ENCODE results near the gene SLC40A1.
A peak's percentile ranks its signal among the peaks of the same experiment; 100 is the strongest.
"Not testable (repeated sequence)": the region's sequence is repeated elsewhere in the genome, so short reads cannot be mapped to it uniquely, and the experiment has no call there.

SLC40A1 gene

GRCh38 chr2:189580658-189581353 lies at the start of gene SLC40A1:
Gene SLC40A1 (minus strand): TSS chr2:189580786. CDS start chr2:189580460, 326 bp downstream.
- peak; percentile 77 for DNase-seq

GRCh38 chr2:189629531-189630453 lies 49.2 kb upstream of the SLC40A1 start:
- DNase-seq, result no peak

GRCh38 chr2:189628817-189629530 lies 48.4 kb upstream of the SLC40A1 start:
- DNase-seq, result no peak

GRCh38 chr2:189627789-189628188 lies 47.2 kb upstream of the SLC40A1 start:
- DNase-seq, result no peak

GRCh38 chr2:189625636-189626035 lies 45.0 kb upstream of the SLC40A1 start:
- DNase-seq, result no peak

DNA sequence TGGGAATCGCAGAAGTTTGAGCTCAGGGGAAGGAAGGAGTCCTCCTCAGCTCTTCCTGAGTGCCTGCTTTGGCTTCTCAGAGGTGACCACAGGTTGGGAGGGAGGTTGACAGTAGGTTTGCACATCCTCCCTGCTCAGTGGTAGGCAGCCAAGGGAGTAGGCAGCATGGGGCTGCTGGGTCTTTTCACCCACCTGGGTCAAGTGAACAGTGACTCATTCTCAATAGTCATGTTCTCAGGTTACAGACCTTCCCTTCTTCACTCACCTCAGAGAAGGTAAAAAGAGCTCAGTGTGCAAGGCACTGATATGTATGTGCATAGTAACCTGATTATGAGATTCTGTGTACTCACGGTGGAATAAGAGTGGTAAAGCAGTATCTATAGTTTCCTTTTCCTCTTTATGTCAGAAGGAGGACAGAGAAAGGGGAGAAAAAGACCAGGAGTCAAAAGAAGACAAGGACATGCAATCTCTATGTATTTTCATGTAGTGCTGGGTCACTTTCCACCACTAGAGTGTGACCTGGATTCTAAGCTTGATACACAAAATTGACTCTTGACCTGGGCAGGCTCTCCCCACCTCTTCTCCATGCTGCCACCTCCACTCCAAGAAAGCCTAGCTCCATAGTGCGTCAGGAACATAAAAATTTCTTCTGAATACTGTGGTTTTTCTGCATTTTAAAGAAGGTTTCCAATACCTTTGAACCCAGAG lies 44.2 kb upstream of the SLC40A1 start:
- DNase-seq, result no peak

DNA sequence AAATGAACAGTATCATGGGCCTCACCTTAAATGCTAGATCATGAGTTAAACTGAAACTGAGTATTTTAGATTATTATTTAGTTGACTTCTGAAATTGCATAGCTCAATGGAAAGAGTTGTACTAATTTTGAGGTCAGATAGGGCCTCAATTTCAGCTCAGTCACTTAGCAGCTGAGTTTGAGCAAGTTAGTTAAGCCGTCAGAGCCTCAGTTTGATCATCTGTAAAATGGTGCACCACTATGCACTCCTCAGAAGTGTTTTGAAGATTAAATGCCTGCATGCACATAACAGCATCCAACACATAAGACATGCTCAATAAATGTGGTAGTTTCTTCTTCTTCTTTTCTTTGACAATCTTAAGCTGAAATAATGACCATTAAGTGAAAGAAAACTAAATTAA lies 42.5 kb upstream of the SLC40A1 start:
- no peak for DNase-seq

DNA sequence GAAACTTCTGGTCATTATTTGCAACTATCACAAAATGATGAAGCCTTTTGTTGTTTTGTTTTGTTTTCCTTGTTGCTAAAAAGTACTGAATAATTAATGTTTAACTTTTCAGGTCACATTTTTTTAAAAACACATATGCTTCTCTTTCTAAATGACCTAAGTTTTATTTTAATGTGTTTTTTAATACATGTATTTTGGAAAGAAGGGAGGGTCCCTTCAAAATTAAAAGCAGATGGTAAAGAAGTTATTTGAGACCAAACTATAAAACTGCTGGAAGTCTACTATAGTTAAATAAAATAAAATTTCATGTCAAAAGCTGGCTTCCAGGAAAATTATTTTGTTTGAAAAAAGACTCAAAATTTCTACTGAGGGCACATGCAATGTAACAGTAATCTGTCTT lies 41.2 kb upstream of the SLC40A1 start:
- DNase-seq, result no peak

- DNase-seq, result no peak
Measured at GRCh38 chr2:189618197-189618596, 37.6 kb upstream of the SLC40A1 start.

DNA sequence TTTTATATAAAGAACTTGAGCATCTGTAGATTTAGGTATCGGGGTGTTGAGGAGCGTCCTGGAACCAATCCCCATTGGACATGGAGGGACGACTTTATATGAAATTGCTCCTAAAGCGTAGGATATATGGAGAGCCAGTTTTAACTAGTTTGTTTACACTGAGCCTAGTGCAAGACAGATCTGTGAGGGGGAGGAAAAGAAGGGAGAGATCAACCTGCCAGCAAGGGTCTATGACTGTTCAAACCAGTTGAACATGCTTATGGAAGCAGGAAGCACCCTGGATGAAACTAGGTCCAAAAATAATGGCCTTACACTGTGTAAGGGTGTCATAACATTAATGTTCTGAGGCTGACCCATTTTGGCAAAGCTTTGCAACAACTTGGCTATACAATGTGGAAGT lies 34.0 kb upstream of the SLC40A1 start:
- DNase-seq, result no peak

DNA sequence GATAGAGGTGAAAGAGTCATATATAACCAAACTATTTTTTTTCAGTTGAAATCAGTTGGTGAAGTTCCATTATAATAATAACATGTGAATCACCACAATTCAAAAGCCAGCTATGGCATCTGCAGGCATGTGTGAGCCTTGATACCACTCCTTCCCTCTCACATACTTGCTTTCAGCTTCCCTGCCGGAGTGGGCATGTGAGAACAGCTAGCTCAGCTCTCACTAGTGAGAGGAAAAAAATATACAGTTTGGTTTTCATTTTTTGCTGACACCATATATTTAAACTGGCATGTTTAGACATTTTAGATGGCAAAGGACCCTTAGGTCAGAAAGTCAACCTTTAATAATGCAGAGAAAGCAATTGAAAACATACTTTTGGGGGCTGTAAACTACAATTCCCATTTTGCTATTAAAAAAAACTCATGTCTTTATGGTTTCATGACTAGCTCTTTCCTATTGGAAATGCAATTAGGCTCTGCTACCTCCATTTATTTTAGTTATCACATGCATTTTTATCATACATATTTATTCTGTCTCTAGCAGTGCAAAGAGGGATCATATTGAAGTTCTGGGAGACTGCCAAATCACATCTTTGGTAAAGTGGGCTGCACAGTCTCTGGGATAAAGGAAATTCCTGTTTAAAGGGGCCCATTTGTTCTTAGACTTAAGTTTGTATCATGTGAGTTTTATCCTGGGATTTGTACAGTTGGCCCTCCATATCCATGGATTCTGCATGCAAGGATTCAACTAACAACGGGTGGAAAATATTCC lies 33.2 kb upstream of the SLC40A1 start:
- DNase-seq, result no peak

- DNase-seq, result no peak
Measured at GRCh38 chr2:189613077-189613636, 32.6 kb upstream of the SLC40A1 start.

DNA sequence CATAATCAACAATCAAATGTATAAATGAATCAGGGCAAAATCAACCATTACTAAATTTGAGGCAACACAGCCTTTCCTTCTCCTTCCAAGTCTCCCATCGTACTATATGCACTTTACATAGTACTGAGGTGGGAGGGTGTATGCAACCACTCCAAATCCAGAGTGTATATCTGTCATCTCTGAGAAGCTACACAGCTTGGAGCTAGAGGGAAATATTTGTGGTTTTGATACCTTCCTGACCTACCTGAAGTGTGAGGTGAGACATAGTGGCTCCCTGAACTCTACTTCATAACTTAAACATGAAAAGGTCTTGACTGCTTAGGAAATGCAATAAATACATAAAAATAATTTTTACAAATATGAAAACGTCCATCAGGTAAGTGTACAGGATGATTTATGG lies 30.1 kb upstream of the SLC40A1 start:
- no peak for DNase-seq

DNA sequence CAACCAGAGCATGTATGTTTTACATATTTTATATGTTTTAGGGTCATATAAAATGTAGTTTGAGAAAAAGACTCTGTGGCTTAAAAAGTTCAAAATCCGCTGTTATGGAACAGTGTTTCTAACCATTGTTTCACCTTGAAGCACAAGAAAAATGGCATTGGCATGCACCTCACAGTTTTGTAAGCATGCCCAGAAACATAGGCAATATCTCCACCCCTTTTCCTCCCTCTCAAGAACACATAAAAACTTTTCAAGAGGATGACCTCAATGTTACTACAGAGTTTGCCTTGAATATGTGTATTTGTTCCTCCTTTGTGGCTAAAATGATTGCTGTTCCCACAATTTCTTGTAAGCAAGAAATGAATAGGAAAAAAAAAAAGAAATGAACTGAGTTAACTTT lies 29.3 kb upstream of the SLC40A1 start:
- DNase-seq, result no peak

DNA sequence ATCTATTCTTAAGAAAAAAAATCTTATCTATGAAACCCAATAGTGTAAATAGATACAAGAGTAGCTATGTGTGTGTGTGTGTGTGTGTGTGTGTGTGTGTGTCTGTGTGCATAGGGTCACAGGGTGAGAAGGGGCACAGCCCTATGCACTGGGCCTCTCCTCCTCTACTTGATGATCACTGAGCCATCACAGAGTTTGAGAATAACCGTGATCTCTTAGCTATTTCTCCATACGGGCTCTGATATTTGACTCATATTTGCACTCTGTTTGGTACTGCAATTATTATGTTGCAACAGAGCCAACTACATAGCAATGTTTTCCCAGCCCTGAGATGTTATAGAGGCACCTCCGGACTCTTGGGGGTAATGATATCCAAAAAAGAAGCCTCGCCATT lies 28.8 kb upstream of the SLC40A1 start:
- DNase-seq, result no peak

GRCh38 chr2:189608795-189609422 lies 28.3 kb upstream of the SLC40A1 start:
- no peak for DNase-seq

DNA sequence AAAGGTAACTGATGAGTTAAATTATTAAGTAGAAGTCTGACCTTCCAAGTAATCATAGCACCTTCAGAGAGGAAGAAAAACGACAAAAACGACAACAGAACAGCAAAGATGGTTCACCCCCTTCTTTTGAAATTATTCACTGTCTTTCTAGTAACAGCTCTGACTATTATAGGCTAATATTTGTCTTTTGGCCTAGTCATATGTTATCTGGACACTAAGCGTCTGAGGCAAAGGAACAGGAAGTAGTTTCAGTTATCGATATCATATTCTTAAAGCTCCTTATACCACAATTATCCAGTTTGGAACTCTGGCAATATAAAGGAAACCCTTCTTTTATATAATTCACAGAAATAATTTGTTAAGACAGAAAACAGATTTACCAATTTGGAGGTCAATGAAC lies 27.6 kb upstream of the SLC40A1 start:
- DNase-seq, result no peak

- no peak for DNase-seq
Measured at GRCh38 chr2:189602233-189602632, 21.6 kb upstream of the SLC40A1 start.

GRCh38 chr2:189601652-189602051 lies 21.1 kb upstream of the SLC40A1 start:
- DNase-seq, result not testable (repeated sequence)

GRCh38 chr2:189601043-189601442 lies 20.5 kb upstream of the SLC40A1 start:
- DNase-seq, result no peak

DNA sequence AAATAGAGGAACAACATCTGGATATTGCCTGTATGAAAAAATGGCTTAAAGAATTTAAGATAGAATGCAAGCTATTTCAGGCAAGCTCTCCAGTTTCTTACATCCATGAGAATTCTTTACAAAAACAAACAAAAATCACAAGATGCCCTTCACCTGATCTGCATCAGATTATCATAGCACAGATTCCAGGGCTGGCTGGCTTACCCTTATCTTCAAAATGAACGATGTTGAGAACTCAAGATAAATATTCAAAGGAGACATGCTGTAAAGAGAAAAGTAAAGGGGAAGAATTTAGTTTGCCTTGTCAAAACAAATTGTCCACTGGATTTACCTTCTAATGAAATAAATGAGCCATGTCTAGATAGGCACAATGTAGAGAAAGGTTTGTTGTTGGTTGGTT lies 18.7 kb upstream of the SLC40A1 start:
- DNase-seq, result no peak

Measured in NCI-H774 (cell line).